NK-92 (cell line): Measurements from ENCODE around the gene FUT4.
"Not testable (repeated sequence)": the region's sequence is repeated elsewhere in the genome, so short reads cannot be mapped to it uniquely, and the experiment has no call there.

ENCODE experiments used
- DNase-seq: peaks from one replicate; lab custom pipeline; 2025; ENCODE audit not compliant: unreplicated experiment; lab: John Stamatoyannopoulos, UW

The FUT4 gene

GRCh38 chr11:94563848-94564467 lies 20.2 kb downstream of the FUT4 start:
- no peak for DNase-seq

- DNase-seq = no peak
These were observed 23.5 kb downstream of the FUT4 start, which contains the start of gene PIWIL4 for GRCh38 chr11:94567181-94567670. PIWIL4 (plus strand) TSS chr11:94567368; CDS start chr11:94567519, 151 bp downstream.

- DNase-seq = no peak
These were observed 24.5 kb downstream of the FUT4 start for GRCh38 chr11:94568200-94568599.

- DNase-seq = no peak
These were observed 25.0 kb downstream of the FUT4 start for GRCh38 chr11:94568717-94569116.

- DNase-seq = not testable (repeated sequence)
These were observed 29.3 kb downstream of the FUT4 start for GRCh38 chr11:94572975-94573374.

GRCh38 chr11:94574193-94574961 lies 30.7 kb downstream of the FUT4 start:
- DNase-seq = no peak

- DNase-seq = no peak
These were observed 32.6 kb downstream of the FUT4 start for GRCh38 chr11:94576306-94576705.

GRCh38 chr11:94577841-94578240 lies 34.1 kb downstream of the FUT4 start:
- DNase-seq = no peak

GRCh38 chr11:94581926-94582325 lies 38.2 kb downstream of the FUT4 start:
- DNase-seq = no peak

- DNase-seq = no peak
These were observed 39.6 kb downstream of the FUT4 start for GRCh38 chr11:94583213-94583865.

GRCh38 chr11:94583866-94584500 lies 40.3 kb downstream of the FUT4 start:
- no peak for DNase-seq

GRCh38 chr11:94584978-94585377 lies 41.3 kb downstream of the FUT4 start:
- DNase-seq = no peak

GRCh38 chr11:94585399-94585798 lies 41.7 kb downstream of the FUT4 start:
- DNase-seq = no peak

GRCh38 chr11:94586546-94586945 lies 42.8 kb downstream of the FUT4 start:
- no peak for DNase-seq

- no peak for DNase-seq
These were observed 43.3 kb downstream of the FUT4 start for GRCh38 chr11:94586978-94587377.

- DNase-seq = no peak
These were observed 44.7 kb downstream of the FUT4 start for GRCh38 chr11:94588366-94588942.

- DNase-seq = no peak
These were observed 46.8 kb downstream of the FUT4 start for GRCh38 chr11:94590352-94591041.

- DNase-seq = no peak
These were observed 49.3 kb downstream of the FUT4 start for GRCh38 chr11:94593030-94593429.

GRCh38 chr11:94595076-94595475 lies 51.4 kb downstream of the FUT4 start:
- no peak for DNase-seq

- DNase-seq = no peak
These were observed 54.2 kb downstream of the FUT4 start for GRCh38 chr11:94597896-94598295.
